OCI-LY7 (cell line): ENCODE results near the gene HTD2. TPM values are rescaled to one million over a fixed set of nuclear protein-coding genes. Genes with fewer than 3 reads are reported as not detected.
A peak's percentile ranks its signal among the peaks of the same experiment; 100 is the strongest.

ENCODE experiments used
- BruUV-seq: library from RNA; stranded (reverse); fragments of 400-500 nt; replicated peaks from 2 replicates; lab custom pipeline; 2021; lab: Mats Ljungman, UMichigan
- CTCF ChIA-PET: fragments of 300-600 bp; sonication (Branson Sonifier 250); formaldehyde crosslinking; loops from one replicate; lab custom pipeline; 2022; ENCODE audit warnings: antibody characterized with exemption; ENCODE audit not compliant: unreplicated experiment; lab: Charles Lee
- POLR2A ChIA-PET: fragments of 300-600 bp; sonication (Branson Sonifier 250); formaldehyde crosslinking; loops from one replicate; lab custom pipeline; 2022; ENCODE audit warnings: antibody characterized with exemption; lab: Charles Lee
- DNase-seq: peaks from one replicate; pipeline ENCODE4 v3.0.0-alpha.2; 2015; ENCODE audit warnings: low spot score
- H2AFZ ChIP-seq: fragments of 200-600 bp; sonication (generic), shearing (Covaris generic); 2 replicates; pipeline ENCODE4 v1.6.1; 2014; ENCODE audit warnings: mild to moderate bottlenecking, antibody characterized with exemption, low read length, moderate library complexity
- H3K27ac ChIP-seq: fragments of 200-600 bp; sonication (generic); 2 replicates; pipeline ENCODE4 v1.5.1; 2014; ENCODE audit warnings: mixed run types, low read depth, mild to moderate bottlenecking, moderate library complexity, low read length, inconsistent platforms; ENCODE audit not compliant: poor library complexity, severe bottlenecking
- H3K36me3 ChIP-seq: fragments of 200-600 bp; sonication (generic); 2 replicates; pipeline ENCODE4 v1.6.1; 2014; ENCODE audit warnings: mild to moderate bottlenecking, antibody characterized with exemption, low read length, moderate library complexity, mixed read lengths; ENCODE audit not compliant: insufficient read depth
- H3K4me1 ChIP-seq: fragments of 200-600 bp; sonication (generic); 2 replicates; pipeline ENCODE4 v1.5.1; 2014; ENCODE audit warnings: mild to moderate bottlenecking, low read length; ENCODE audit not compliant: insufficient read depth, poor library complexity, severe bottlenecking
- H3K4me2 ChIP-seq: fragments of 200-600 bp; sonication (generic); 2 replicates; pipeline ENCODE4 v1.6.1; 2014; ENCODE audit warnings: mild to moderate bottlenecking, low read length
- H3K4me3 ChIP-seq: fragments of 200-600 bp; sonication (generic); 2 replicates; pipeline ENCODE4 v1.5.1; 2014; ENCODE audit warnings: mild to moderate bottlenecking, low read depth, low read length; ENCODE audit not compliant: poor library complexity, severe bottlenecking
- H3K79me2 ChIP-seq: fragments of 200-600 bp; sonication (generic); 2 replicates; pipeline ENCODE4 v1.6.1; 2016; ENCODE audit warnings: low read depth, mild to moderate bottlenecking, low read length, moderate library complexity, mixed read lengths; ENCODE audit not compliant: insufficient read depth
- H3K9me2 ChIP-seq: fragments of 200-600 bp; sonication (generic); 2 replicates; pipeline ENCODE4 v1.6.1; 2016; ENCODE audit warnings: mild to moderate bottlenecking, low read length, mixed read lengths; ENCODE audit not compliant: insufficient read depth
- H3K9me3 ChIP-seq: fragments of 200-600 bp; sonication (generic); 2 replicates; pipeline ENCODE4 v1.6.1; 2014; ENCODE audit warnings: mild to moderate bottlenecking, mixed run types, low read length, mixed read lengths
- H4K20me1 ChIP-seq: fragments of 200-600 bp; sonication (generic); 2 replicates; pipeline ENCODE4 v1.6.1; 2014; ENCODE audit warnings: mild to moderate bottlenecking, antibody characterized with exemption, low read length, moderate library complexity, mixed read lengths; ENCODE audit not compliant: insufficient read depth
- CTCF ChIP-seq: fragments of 200-600 bp; sonication (generic); conservative IDR thresholded peaks from 2 replicates; pipeline ENCODE4 v1.5.1; 2014; ENCODE audit warnings: mild to moderate bottlenecking, antibody characterized with exemption, low read length, moderate library complexity, mixed read lengths
- EZH2phosphoT487 ChIP-seq: fragments of 200-600 bp; sonication (generic); IDR thresholded peaks from 2 replicates; pipeline ENCODE4 v1.6.1; 2018; ENCODE audit warnings: low read depth, borderline replicate concordance, mild to moderate bottlenecking, mixed run types, antibody characterized with exemption, low read length, moderate library complexity, mixed read lengths
- intact Hi-C: fragments of 100-400 bp; cut with micrococcal nuclease; formaldehyde crosslinking; loops from one replicate; pipeline ENCODE4 v1.10.0; 2022; ENCODE audit not compliant: unreplicated experiment
- total RNA-seq, 2 experiments: library from RNA; depleted of rRNA in 1 of 2; stranded (reverse); fragments of >200 nt in 1 of 2; shearing (Covaris generic) in 1 of 2; gene quantifications; 2 replicates each; pipeline ENCODE4 v1.2.3, GENCODE V29; 2014 to 2022

HTD2 gene
- total RNA-seq, 2 experiments from 2014 or later = 10.0 to 13.0 TPM

GRCh38 chr3:58323529-58324390, 17.4 kb downstream of the HTD2 start:
- TSS peak; percentile 8 for BruUV-seq
- Histone ChIP-seq H3K79me2 (peaks cover 11% of the 10 kb centered on the region; the same call in 1 of the 2 replicates), H3K36me3 (peaks cover 30% of the 10 kb centered on the region), H2AFZ (no peak overlapping the region), H3K9me2 (no peaks in the 10 kb centered on the region), H3K27ac (no peak overlapping the region), H3K4me2 (no peak overlapping the region; the same call in 1 of the 2 replicates), H3K4me3 (no peak overlapping the region), H4K20me1 (peaks cover 7% of the 10 kb centered on the region; the same call in 1 of the 2 replicates), H3K9me3 (no peaks in the 10 kb centered on the region), H3K4me1 (peaks cover 32% of the 10 kb centered on the region)
- ChIA-PET CTCF (no interaction called here), POLR2A (interaction anchor here (0.9 to 3.0 kb wide), 2 partner anchors 26 to 57 kb away, joined by 3 to 12 read pairs; no protein-coding TSS in a partner anchor)
- intact Hi-C loops = loop anchor here (5.0 kb wide), 1 partner anchor 309 kb away; no protein-coding TSS in a partner anchor
- no peak for TF ChIP-seq CTCF
- no peak for TF ChIP-seq EZH2phosphoT487
- no peak for DNase-seq

DNA sequence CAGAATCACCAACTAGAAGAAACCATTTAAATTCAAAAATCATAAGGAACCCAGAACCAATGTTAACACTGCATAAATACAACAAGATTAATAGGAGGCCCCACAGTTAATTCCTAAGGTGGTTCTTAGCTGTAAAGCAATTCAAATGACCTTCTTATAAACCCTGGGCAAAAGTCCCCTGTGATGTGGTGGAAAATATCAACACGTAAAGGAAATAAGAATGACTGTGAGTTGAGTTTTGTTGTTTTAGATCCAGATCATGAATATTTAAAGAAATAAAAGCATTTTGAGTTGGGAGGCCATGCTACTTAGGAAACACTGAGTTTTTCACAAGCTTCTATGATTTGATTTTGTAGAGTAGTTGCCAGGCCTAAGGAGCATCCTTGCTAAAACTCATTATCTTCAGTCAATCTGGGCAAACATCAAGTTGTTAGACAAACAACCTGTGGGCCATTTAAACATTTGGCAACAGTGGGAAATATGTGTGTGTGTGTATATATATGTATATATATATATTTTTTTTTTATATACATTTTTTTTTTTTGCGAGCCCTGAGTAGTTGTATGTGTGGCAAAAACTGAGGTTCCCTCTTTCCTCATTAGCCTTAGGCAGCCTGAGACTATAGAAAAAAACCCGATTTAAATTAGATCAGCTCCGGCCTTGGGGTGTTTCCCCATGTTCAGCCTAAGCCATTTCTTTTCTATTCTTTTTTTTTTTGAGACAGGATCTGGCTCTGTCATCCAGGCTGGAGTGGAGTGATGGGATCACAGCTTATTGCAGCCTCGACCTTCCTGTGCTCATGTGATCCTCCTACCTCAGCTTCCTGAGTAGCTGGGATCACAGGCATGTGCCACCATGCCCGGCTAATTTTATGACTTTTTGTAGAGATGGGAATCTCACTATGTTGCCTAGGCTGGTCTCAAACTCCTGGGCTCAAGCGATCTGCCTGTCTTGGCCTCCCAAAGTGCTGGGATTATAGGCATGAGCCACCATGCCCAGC, 18.4 kb downstream of the HTD2 start:
- Histone ChIP-seq H3K9me3 (no peaks in the 10 kb centered on the region), H3K79me2 (peaks cover 7% of the 10 kb centered on the region; the same call in 1 of the 2 replicates), H3K9me2 (no peaks in the 10 kb centered on the region), H3K36me3 (peaks cover 21% of the 10 kb centered on the region), H4K20me1 (peaks cover 4% of the 10 kb centered on the region; the same call in 1 of the 2 replicates), H2AFZ (no peak overlapping the region), H3K27ac (no peak overlapping the region), H3K4me1 (peaks cover 32% of the 10 kb centered on the region), H3K4me3 (no peak overlapping the region), H3K4me2 (peak overlapping the region; percentile 32; the same call in 1 of the 2 replicates)
- intact Hi-C loops = loop anchor here (5.0 kb wide), 1 partner anchor 308 kb away; no protein-coding TSS in a partner anchor
- ChIA-PET CTCF (no interaction called here), POLR2A (interaction anchor here (0.8 to 3.0 kb wide), 4 partner anchors 9 to 58 kb away, joined by 3 to 12 read pairs (median 3); partner anchors contain the start of genes HTD2 and RPP14)
- BruUV-seq = no TSS peak
- TF ChIP-seq EZH2phosphoT487 = no peak
- no peak for TF ChIP-seq CTCF
- DNase-seq = no peak
